NCI-H2196 (cell line): ENCODE measurements around the gene PDE4D.
A peak's percentile ranks its signal among the peaks of the same experiment; 100 is the strongest.
"Not testable (repeated sequence)": the region's sequence is repeated elsewhere in the genome, so short reads cannot be mapped to it uniquely, and the experiment has no call there.

Source experiments
- DNase-seq: peaks from one replicate; lab custom pipeline; 2025; ENCODE audit not compliant: unreplicated experiment; lab: John Stamatoyannopoulos, UW

PDE4D gene

GRCh38 chr5:59748036-59748663, 145.4 kb downstream of the PDE4D start:
- not testable (repeated sequence) for DNase-seq

GRCh38 chr5:59746241-59746765, 147.2 kb downstream of the PDE4D start:
- no peak for DNase-seq

- no peak for DNase-seq
Observed at GRCh38 chr5:59745415-59745863, 148.1 kb downstream of the PDE4D start.

- no peak for DNase-seq
Observed at GRCh38 chr5:59744531-59744992, 149.0 kb downstream of the PDE4D start.

GRCh38 chr5:59741599-59741998, 151.9 kb downstream of the PDE4D start:
- no peak for DNase-seq

- DNase-seq = no peak
Observed at GRCh38 chr5:59738024-59738423, 155.5 kb downstream of the PDE4D start.

- DNase-seq = no peak
Observed at GRCh38 chr5:59732806-59733205, 160.7 kb downstream of the PDE4D start.

- no peak for DNase-seq
Observed at GRCh38 chr5:59732301-59732700, 161.2 kb downstream of the PDE4D start.

GRCh38 chr5:59731809-59732208, 161.7 kb downstream of the PDE4D start:
- no peak for DNase-seq

GRCh38 chr5:59729820-59730219, 163.7 kb downstream of the PDE4D start:
- DNase-seq = no peak

GRCh38 chr5:59729357-59729756, 164.2 kb downstream of the PDE4D start:
- DNase-seq = no peak

GRCh38 chr5:59728356-59728755, 165.2 kb downstream of the PDE4D start:
- no peak for DNase-seq

GRCh38 chr5:59727186-59727585, 166.3 kb downstream of the PDE4D start:
- DNase-seq = no peak

- no peak for DNase-seq
Observed at GRCh38 chr5:59725392-59725767, 168.1 kb downstream of the PDE4D start.

- DNase-seq = peak; percentile 1
Observed at GRCh38 chr5:59724482-59725391, 168.8 kb downstream of the PDE4D start.

- no peak for DNase-seq
Observed at GRCh38 chr5:59722874-59723273, 170.7 kb downstream of the PDE4D start.

- DNase-seq = no peak
Observed at GRCh38 chr5:59721741-59722140, 171.8 kb downstream of the PDE4D start.

- no peak for DNase-seq
Observed at GRCh38 chr5:59720063-59720462, 173.5 kb downstream of the PDE4D start.

GRCh38 chr5:59716966-59717500, 176.5 kb downstream of the PDE4D start:
- DNase-seq = no peak

- no peak for DNase-seq
Observed at GRCh38 chr5:59716029-59716428, 177.5 kb downstream of the PDE4D start.

- no peak for DNase-seq
Observed at GRCh38 chr5:59715228-59715627, 178.3 kb downstream of the PDE4D start.

- no peak for DNase-seq
Observed at GRCh38 chr5:59713498-59713844, 180.1 kb downstream of the PDE4D start.
